Ramos (cell line): ENCODE results near the gene SRGAP2B.
"Not testable (repeated sequence)": the region's sequence is repeated elsewhere in the genome, so short reads cannot be mapped to it uniquely, and the experiment has no call there.

Experiments used
- in situ Hi-C: fragments of 300-500 bp; cut with MboI; formaldehyde crosslinking; loops from one replicate; pipeline ENCODE4 v1.14.3; 2022; ENCODE audit warnings: low sequenced_read_pairs; ENCODE audit not compliant: unreplicated experiment

Gene SRGAP2B

GRCh38 chr1:145000074-145000742 lies 94.9 kb downstream of the SRGAP2B start:
- in situ Hi-C loops = not testable (repeated sequence)

- in situ Hi-C loops = not testable (repeated sequence)
Observed at GRCh38 chr1:144998981-144999273, 96.2 kb downstream of the SRGAP2B start.

GRCh38 chr1:144998134-144998980 lies 96.8 kb downstream of the SRGAP2B start:
- in situ Hi-C loops = not testable (repeated sequence)

GRCh38 chr1:144995833-144996410 lies 99.2 kb downstream of the SRGAP2B start:
- in situ Hi-C loops = not testable (repeated sequence)

GRCh38 chr1:144992915-144993314 lies 102.2 kb downstream of the SRGAP2B start:
- in situ Hi-C loops = not testable (repeated sequence)

- in situ Hi-C loops = not testable (repeated sequence)
Observed at GRCh38 chr1:144990611-144991010, 104.5 kb downstream of the SRGAP2B start.

GRCh38 chr1:144987131-144987530 lies 108.0 kb downstream of the SRGAP2B start:
- in situ Hi-C loops = not testable (repeated sequence)

GRCh38 chr1:144986171-144986860 lies 108.8 kb downstream of the SRGAP2B start:
- in situ Hi-C loops = not testable (repeated sequence)

- in situ Hi-C loops = not testable (repeated sequence)
Observed at GRCh38 chr1:144985550-144986170, 109.5 kb downstream of the SRGAP2B start.

GRCh38 chr1:144982802-144983525 lies 112.2 kb downstream of the SRGAP2B start:
- in situ Hi-C loops = not testable (repeated sequence)

GRCh38 chr1:144981157-144981556 lies 114.0 kb downstream of the SRGAP2B start:
- in situ Hi-C loops = not testable (repeated sequence)

GRCh38 chr1:144979960-144980595 lies 115.0 kb downstream of the SRGAP2B start:
- in situ Hi-C loops = not testable (repeated sequence)

- in situ Hi-C loops = not testable (repeated sequence)
Observed at GRCh38 chr1:144977856-144978255, 117.3 kb downstream of the SRGAP2B start.

GRCh38 chr1:144971936-144972335 lies 123.2 kb downstream of the SRGAP2B start:
- in situ Hi-C loops = not testable (repeated sequence)

GRCh38 chr1:144966488-144966887 lies 128.6 kb downstream of the SRGAP2B start:
- in situ Hi-C loops = not testable (repeated sequence)

- in situ Hi-C loops = not testable (repeated sequence)
Observed at GRCh38 chr1:144964765-144965164, 130.4 kb downstream of the SRGAP2B start.

- in situ Hi-C loops = not testable (repeated sequence)
Observed at GRCh38 chr1:144964186-144964585, 130.9 kb downstream of the SRGAP2B start.

GRCh38 chr1:144963571-144963970 lies 131.6 kb downstream of the SRGAP2B start:
- in situ Hi-C loops = not testable (repeated sequence)
